ENCODE results near the gene GPC1. TPM values are rescaled to one million over a fixed set of nuclear protein-coding genes. Genes with fewer than 3 reads are reported as not detected.

The GPC1 gene
- total and polyA plus RNA-seq, 2 experiments from 2014 or later: 9.0 to 46.2 TPM

DNA sequence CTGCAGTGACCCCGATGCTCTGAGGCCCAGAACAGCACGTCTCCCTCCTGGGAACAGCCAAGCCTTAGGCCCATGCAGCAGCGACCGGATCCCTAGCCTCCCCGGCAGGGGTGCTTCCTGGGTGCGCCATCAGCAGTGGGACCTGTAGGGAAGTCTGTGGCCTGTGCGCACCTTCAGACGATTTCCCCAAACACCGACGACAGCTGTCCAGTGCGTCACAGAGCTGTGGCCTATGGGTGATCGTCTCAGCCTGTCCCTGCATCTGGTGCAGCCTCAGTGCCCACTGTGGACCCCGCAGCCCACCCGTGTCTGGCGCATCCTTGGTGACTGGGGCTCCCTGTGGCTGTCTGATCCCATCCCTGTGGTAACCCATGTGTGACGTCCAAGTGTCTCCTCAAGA, 9.0 kb downstream of the GPC1 start:
- no peaks in the 10 kb centered on the region for H3K36me3 Mint-ChIP-seq (ENCODE audit: low read depth)
- no peak overlapping the region for H3K4me3 Mint-ChIP-seq
- Histone ChIP-seq H3K9me2 (ENCODE audit: insufficient read depth) (no peaks in the 10 kb centered on the region), H2AFZ (no peak overlapping the region), H3K4me2 (no peak overlapping the region), H3K79me2 (replicated peaks; ENCODE audit: insufficient read depth) (no peaks in the 10 kb centered on the region), H3K27ac (ENCODE audit: low read depth) (no peak overlapping the region), H3K4me1 (ENCODE audit: insufficient read depth) (no peaks in the 10 kb centered on the region), H3F3A (replicated peaks; ENCODE audit: low read depth) (no peaks in the 10 kb centered on the region), H3K4me3 (no peak overlapping the region), H4K20me1 (replicated peaks; ENCODE audit: insufficient read depth) (no peaks in the 10 kb centered on the region), H3K27me3 (ENCODE audit: insufficient read depth) (no peaks in the 10 kb centered on the region), H3K36me3 (ENCODE audit: insufficient read depth) (no peaks in the 10 kb centered on the region)
- DNase-seq (ENCODE audit: low spot score) (no peak), ATAC-seq (no peak)
- peaks cover under 1% of the 10 kb centered on the region; the same call in 2 of the 3 replicates for H3K4me1 Mint-ChIP-seq
- H3K9me3 Mint-ChIP-seq: no peaks in the 10 kb centered on the region
- TF ChIP-seq CREB1 (CRISPR knock-in tag; IDR thresholded peaks at IDR 0.05; ENCODE audit: low read depth): no peak
- no peak for TF ChIP-seq ZNF114 (CRISPR knock-in tag; IDR thresholded peaks at IDR 0.05)
- TF ChIP-seq, protein P1, sequence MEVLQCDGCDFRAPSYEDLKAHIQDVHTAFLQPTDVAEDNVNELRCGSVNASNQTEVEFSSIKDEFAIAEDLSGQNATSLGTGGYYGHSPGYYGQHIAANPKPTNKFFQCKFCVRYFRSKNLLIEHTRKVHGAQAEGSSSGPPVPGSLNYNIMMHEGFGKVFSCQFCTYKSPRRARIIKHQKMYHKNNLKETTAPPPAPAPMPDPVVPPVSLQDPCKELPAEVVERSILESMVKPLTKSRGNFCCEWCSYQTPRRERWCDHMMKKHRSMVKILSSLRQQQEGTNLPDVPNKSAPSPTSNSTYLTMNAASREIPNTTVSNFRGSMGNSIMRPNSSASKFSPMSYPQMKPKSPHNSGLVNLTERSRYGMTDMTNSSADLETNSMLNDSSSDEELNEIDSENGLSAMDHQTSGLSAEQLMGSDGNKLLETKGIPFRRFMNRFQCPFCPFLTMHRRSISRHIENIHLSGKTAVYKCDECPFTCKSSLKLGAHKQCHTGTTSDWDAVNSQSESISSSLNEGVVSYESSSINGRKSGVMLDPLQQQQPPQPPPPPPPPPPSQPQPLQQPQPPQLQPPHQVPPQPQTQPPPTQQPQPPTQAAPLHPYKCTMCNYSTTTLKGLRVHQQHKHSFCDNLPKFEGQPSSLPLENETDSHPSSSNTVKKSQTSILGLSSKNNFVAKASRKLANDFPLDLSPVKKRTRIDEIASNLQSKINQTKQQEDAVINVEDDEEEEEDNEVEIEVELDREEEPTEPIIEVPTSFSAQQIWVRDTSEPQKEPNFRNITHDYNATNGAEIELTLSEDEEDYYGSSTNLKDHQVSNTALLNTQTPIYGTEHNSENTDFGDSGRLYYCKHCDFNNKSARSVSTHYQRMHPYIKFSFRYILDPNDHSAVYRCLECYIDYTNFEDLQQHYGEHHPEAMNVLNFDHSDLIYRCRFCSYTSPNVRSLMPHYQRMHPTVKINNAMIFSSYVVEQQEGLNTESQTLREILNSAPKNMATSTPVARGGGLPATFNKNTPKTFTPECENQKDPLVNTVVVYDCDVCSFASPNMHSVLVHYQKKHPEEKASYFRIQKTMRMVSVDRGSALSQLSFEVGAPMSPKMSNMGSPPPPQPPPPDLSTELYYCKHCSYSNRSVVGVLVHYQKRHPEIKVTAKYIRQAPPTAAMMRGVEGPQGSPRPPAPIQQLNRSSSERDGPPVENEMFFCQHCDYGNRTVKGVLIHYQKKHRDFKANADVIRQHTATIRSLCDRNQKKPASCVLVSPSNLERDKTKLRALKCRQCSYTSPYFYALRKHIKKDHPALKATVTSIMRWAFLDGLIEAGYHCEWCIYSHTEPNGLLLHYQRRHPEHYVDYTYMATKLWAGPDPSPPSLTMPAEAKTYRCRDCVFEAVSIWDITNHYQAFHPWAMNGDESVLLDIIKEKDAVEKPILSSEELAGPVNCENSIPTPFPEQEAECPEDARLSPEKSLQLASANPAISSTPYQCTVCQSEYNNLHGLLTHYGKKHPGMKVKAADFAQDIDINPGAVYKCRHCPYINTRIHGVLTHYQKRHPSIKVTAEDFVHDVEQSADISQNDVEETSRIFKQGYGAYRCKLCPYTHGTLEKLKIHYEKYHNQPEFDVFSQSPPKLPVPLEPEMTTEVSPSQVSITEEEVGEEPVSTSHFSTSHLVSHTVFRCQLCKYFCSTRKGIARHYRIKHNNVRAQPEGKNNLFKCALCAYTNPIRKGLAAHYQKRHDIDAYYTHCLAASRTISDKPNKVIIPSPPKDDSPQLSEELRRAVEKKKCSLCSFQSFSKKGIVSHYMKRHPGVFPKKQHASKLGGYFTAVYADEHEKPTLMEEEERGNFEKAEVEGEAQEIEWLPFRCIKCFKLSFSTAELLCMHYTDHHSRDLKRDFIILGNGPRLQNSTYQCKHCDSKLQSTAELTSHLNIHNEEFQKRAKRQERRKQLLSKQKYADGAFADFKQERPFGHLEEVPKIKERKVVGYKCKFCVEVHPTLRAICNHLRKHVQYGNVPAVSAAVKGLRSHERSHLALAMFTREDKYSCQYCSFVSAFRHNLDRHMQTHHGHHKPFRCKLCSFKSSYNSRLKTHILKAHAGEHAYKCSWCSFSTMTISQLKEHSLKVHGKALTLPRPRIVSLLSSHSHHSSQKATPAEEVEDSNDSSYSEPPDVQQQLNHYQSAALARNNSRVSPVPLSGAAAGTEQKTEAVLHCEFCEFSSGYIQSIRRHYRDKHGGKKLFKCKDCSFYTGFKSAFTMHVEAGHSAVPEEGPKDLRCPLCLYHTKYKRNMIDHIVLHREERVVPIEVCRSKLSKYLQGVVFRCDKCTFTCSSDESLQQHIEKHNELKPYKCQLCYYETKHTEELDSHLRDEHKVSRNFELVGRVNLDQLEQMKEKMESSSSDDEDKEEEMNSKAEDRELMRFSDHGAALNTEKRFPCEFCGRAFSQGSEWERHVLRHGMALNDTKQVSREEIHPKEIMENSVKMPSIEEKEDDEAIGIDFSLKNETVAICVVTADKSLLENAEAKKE (CRISPR knock-in tag; IDR thresholded peaks at IDR 0.05): no peak
- no peak for TF ChIP-seq EZH2 (IDR thresholded peaks at IDR 0.05; ENCODE audit: low read depth, unreplicated experiment)
- no peak for TF ChIP-seq NANOG (IDR thresholded peaks at IDR 0.05; ENCODE audit: borderline replicate concordance)
- no peak for TF ChIP-seq STAT1 (IDR thresholded peaks at IDR 0.05; ENCODE audit: unreplicated experiment)
- no peak for TF ChIP-seq ZNF331 (CRISPR knock-in tag; IDR thresholded peaks at IDR 0.05; ENCODE audit: low read depth)
- TF ChIP-seq, protein P2, sequence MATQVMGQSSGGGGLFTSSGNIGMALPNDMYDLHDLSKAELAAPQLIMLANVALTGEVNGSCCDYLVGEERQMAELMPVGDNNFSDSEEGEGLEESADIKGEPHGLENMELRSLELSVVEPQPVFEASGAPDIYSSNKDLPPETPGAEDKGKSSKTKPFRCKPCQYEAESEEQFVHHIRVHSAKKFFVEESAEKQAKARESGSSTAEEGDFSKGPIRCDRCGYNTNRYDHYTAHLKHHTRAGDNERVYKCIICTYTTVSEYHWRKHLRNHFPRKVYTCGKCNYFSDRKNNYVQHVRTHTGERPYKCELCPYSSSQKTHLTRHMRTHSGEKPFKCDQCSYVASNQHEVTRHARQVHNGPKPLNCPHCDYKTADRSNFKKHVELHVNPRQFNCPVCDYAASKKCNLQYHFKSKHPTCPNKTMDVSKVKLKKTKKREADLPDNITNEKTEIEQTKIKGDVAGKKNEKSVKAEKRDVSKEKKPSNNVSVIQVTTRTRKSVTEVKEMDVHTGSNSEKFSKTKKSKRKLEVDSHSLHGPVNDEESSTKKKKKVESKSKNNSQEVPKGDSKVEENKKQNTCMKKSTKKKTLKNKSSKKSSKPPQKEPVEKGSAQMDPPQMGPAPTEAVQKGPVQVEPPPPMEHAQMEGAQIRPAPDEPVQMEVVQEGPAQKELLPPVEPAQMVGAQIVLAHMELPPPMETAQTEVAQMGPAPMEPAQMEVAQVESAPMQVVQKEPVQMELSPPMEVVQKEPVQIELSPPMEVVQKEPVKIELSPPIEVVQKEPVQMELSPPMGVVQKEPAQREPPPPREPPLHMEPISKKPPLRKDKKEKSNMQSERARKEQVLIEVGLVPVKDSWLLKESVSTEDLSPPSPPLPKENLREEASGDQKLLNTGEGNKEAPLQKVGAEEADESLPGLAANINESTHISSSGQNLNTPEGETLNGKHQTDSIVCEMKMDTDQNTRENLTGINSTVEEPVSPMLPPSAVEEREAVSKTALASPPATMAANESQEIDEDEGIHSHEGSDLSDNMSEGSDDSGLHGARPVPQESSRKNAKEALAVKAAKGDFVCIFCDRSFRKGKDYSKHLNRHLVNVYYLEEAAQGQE (IDR thresholded peaks at IDR 0.05; ENCODE audit: unreplicated experiment): no peak
- TF ChIP-seq POLR2AphosphoS5 (IDR thresholded peaks at IDR 0.05; ENCODE audit: low read depth): no peak
- TF ChIP-seq, protein P3, sequence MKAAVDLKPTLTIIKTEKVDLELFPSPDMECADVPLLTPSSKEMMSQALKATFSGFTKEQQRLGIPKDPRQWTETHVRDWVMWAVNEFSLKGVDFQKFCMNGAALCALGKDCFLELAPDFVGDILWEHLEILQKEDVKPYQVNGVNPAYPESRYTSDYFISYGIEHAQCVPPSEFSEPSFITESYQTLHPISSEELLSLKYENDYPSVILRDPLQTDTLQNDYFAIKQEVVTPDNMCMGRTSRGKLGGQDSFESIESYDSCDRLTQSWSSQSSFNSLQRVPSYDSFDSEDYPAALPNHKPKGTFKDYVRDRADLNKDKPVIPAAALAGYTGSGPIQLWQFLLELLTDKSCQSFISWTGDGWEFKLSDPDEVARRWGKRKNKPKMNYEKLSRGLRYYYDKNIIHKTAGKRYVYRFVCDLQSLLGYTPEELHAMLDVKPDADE (IDR thresholded peaks at IDR 0.05): no peak
- TF ChIP-seq JUNB (IDR thresholded peaks at IDR 0.05; ENCODE audit: unreplicated experiment): no peak
- TF ChIP-seq, protein P4, sequence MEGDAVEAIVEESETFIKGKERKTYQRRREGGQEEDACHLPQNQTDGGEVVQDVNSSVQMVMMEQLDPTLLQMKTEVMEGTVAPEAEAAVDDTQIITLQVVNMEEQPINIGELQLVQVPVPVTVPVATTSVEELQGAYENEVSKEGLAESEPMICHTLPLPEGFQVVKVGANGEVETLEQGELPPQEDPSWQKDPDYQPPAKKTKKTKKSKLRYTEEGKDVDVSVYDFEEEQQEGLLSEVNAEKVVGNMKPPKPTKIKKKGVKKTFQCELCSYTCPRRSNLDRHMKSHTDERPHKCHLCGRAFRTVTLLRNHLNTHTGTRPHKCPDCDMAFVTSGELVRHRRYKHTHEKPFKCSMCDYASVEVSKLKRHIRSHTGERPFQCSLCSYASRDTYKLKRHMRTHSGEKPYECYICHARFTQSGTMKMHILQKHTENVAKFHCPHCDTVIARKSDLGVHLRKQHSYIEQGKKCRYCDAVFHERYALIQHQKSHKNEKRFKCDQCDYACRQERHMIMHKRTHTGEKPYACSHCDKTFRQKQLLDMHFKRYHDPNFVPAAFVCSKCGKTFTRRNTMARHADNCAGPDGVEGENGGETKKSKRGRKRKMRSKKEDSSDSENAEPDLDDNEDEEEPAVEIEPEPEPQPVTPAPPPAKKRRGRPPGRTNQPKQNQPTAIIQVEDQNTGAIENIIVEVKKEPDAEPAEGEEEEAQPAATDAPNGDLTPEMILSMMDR (conservative IDR thresholded peaks at IDR 0.05; ENCODE audit: low read depth in 2 of 2): no peak
- no peak for TF ChIP-seq EZH2phosphoT487 (IDR thresholded peaks at IDR 0.05; ENCODE audit: unreplicated experiment)
- peaks cover 5% of the 10 kb centered on the region for H3K27me3 Mint-ChIP-seq (ENCODE audit: insufficient read depth, low read depth, poor library complexity)
- H3K27ac Mint-ChIP-seq: no peak overlapping the region
